OCI-LY7 (cell line): ENCODE data around the gene XIAP.

Experiments used
- CTCF ChIP-seq: fragments of 200-600 bp; sonication (generic); conservative IDR thresholded peaks from 2 replicates; pipeline ENCODE4 v1.5.1; 2014; ENCODE audit warnings: mild to moderate bottlenecking, antibody characterized with exemption, low read length, moderate library complexity, mixed read lengths
- EZH2phosphoT487 ChIP-seq: fragments of 200-600 bp; sonication (generic); IDR thresholded peaks from 2 replicates; pipeline ENCODE4 v1.6.1; 2018; ENCODE audit warnings: low read depth, borderline replicate concordance, mild to moderate bottlenecking, mixed run types, antibody characterized with exemption, low read length, moderate library complexity, mixed read lengths

GRCh38 chrX:123962794-123963373, 103.0 kb downstream of the XIAP start:
- TF ChIP-seq CTCF (no peak), EZH2phosphoT487 (no peak)
